Kidney (tissue), 14 donors: ENCODE data around the gene USH2A. TPM values are rescaled to one million over a fixed set of nuclear protein-coding genes. Genes with fewer than 3 reads are reported as not detected.

ENCODE experiments used
- DNase-seq, 5 donors: peaks; one replicate each; pipeline ENCODE4 v3.0.0-alpha.2; 2013 to 2020
- FAIRE-seq: peaks from 2 replicates; lab custom pipeline; 2012; peaks lifted over from hg19 to GRCh38; lab: Jason Lieb, UNC
- H3K27ac ChIP-seq, 2 donors: one replicate each; pipeline ENCODE4 v1.7.0; 2013; ENCODE audit warnings: low read depth in 2 of 2, low read length in 2 of 2, inconsistent platforms in 1 of 2
- H3K27me3 ChIP-seq: one replicate; pipeline ENCODE4 v1.7.1; 2013; ENCODE audit warnings: low read length, inconsistent platforms; ENCODE audit not compliant: control insufficient read depth, insufficient read depth
- H3K36me3 ChIP-seq, 3 donors: one replicate each; pipeline versions ENCODE4 v1.7.0 to v1.7.1; 2013; ENCODE audit warnings: low read length in 3 of 3, control low read depth in 1 of 3, inconsistent platforms in 1 of 3; ENCODE audit not compliant: insufficient read depth in 3 of 3, control insufficient read depth in 2 of 3
- H3K4me1 ChIP-seq, 3 donors: one replicate each; pipeline versions ENCODE4 v1.7.0 to v1.7.1; 2013; ENCODE audit warnings: low read length in 3 of 3, inconsistent platforms in 1 of 3, low read depth in 1 of 3; ENCODE audit not compliant: control insufficient read depth in 2 of 3, insufficient read depth in 2 of 3
- H3K4me3 ChIP-seq, 3 donors: one replicate each; pipeline versions ENCODE4 v1.7.0 to v1.8.1; 2013; ENCODE audit warnings: low read length in 3 of 3, control low read depth in 1 of 3, inconsistent platforms in 1 of 3
- H3K9ac ChIP-seq, 3 donors: one replicate each; pipeline versions ENCODE4 v1.7.0 to v1.7.1; 2013; ENCODE audit warnings: low read length in 3 of 3, control low read depth in 1 of 3, inconsistent platforms in 1 of 3
- H3K9me3 ChIP-seq, 3 donors: one replicate each; pipeline versions ENCODE4 v1.7.0 to v1.7.1; 2013; ENCODE audit warnings: low read length in 3 of 3, control low read depth in 1 of 3, inconsistent platforms in 1 of 3; ENCODE audit not compliant: control insufficient read depth in 2 of 3, insufficient read depth in 1 of 3
- intact Hi-C: fragments of 100-400 bp; cut with DNase I; formaldehyde crosslinking; loops from one replicate; pipeline ENCODE4 v1.11.1; 2022
- polyA plus RNA-seq: library from polyadenylated mRNA; stranded (reverse); fragments of 350-450 nt; fragmentation: Illumina TruSeq; extraction: RNeasy Lipid Tissue Mini Kit (QIAGEN cat#74804); gene quantifications from one replicate; pipeline ENCODE4 v1.2.3, GENCODE V29; 2014; ENCODE audit warnings: low read depth, low replicate concordance; ENCODE audit not compliant: insufficient read depth
- total RNA-seq: library from RNA; stranded (reverse); fragmentation: NEBNext Ultra II Directional; extraction: Animal tissue kit (Norgen Biotek cat#: 25700); gene quantifications from one replicate; pipeline ENCODE4 v1.2.1, GENCODE V29; 2021
- TF ChIP-seq, protein P1 (sequence below): IDR thresholded peaks from 3 replicates; pipeline ENCODE4 v1.5.1; 2012; ENCODE audit warnings: mild to moderate bottlenecking, moderate library complexity, borderline replicate concordance; ENCODE audit not compliant: insufficient read depth; ENCODE audit errors: extremely low read depth
- donor health status: control.
- donor health status: control.
- donor health status: control.
- donor health status: control.
- donor health status: control.
- donor health status: DM: yes; HTN: yes; CAD: no.
- donor health status: Normal renal cell carcinoma (clear cell type).

The USH2A gene
- total and polyA plus RNA-seq, 2 donors from 2014 or later, result 0.06 TPM; not detected in 1

DNA sequence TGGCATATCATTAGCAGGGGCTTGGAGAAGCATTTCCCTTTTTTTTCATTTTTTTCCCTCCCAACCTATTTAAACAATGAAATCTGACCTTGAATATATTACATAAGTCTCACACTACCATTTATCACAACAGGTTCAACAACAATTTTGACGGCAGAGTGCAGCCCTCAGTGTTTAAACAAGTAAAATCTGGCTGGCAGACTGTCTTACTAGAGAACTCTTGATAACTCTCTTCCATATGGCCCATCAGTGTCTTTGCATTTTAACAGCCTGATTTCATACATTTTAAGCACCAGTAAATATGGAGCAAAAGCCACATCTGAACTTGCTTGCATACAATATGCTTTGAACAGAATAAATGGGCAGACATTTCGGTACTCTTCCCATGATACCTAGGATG lies 643.1 kb downstream of the USH2A start:
- no peak overlapping the region for H3K27ac ChIP-seq
- no peaks in the 10 kb centered on the region for H3K9me3 ChIP-seq
- DNase-seq, result no peak
- no peaks in the 10 kb centered on the region for H3K4me1 ChIP-seq
- FAIRE-seq, result no peak
- H3K9ac ChIP-seq, result no peak overlapping the region
- H3K4me3 ChIP-seq, result no peak overlapping the region
- no peaks in the 10 kb centered on the region for H3K36me3 ChIP-seq
- TF ChIP-seq, protein P1, sequence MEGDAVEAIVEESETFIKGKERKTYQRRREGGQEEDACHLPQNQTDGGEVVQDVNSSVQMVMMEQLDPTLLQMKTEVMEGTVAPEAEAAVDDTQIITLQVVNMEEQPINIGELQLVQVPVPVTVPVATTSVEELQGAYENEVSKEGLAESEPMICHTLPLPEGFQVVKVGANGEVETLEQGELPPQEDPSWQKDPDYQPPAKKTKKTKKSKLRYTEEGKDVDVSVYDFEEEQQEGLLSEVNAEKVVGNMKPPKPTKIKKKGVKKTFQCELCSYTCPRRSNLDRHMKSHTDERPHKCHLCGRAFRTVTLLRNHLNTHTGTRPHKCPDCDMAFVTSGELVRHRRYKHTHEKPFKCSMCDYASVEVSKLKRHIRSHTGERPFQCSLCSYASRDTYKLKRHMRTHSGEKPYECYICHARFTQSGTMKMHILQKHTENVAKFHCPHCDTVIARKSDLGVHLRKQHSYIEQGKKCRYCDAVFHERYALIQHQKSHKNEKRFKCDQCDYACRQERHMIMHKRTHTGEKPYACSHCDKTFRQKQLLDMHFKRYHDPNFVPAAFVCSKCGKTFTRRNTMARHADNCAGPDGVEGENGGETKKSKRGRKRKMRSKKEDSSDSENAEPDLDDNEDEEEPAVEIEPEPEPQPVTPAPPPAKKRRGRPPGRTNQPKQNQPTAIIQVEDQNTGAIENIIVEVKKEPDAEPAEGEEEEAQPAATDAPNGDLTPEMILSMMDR, result no peak
- H3K27me3 ChIP-seq, result no peaks in the 10 kb centered on the region
- intact Hi-C loops, result no loop called here

DNA sequence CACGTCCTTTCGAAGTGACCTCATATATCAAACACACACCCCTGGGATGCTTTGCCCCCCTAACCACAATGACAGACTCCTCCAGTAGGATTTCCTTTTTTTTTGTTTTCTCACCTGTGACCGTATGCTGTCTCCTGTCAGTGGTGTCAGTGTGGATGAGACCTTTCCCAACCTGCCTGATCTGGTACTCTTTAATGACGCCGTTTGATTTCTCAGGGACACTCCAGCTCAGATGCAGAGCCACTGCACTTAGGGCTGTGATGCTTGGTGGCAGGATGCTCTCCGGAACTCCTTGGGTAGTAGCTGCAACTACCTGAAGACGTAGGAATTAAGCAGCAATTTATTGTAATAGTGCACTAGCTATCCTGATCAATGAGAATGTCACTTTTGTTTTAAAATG lies 643.5 kb downstream of the USH2A start:
- TF ChIP-seq, protein P1, result no peak
- intact Hi-C loops, result no loop called here
- H3K4me1 ChIP-seq, result no peaks in the 10 kb centered on the region
- FAIRE-seq (no peak), DNase-seq (no peak)
- no peak overlapping the region for H3K4me3 ChIP-seq
- no peaks in the 10 kb centered on the region for H3K36me3 ChIP-seq
- H3K27me3 ChIP-seq, result no peaks in the 10 kb centered on the region
- H3K27ac ChIP-seq, result no peak overlapping the region
- H3K9me3 ChIP-seq, result no peaks in the 10 kb centered on the region
- no peak overlapping the region for H3K9ac ChIP-seq

DNA sequence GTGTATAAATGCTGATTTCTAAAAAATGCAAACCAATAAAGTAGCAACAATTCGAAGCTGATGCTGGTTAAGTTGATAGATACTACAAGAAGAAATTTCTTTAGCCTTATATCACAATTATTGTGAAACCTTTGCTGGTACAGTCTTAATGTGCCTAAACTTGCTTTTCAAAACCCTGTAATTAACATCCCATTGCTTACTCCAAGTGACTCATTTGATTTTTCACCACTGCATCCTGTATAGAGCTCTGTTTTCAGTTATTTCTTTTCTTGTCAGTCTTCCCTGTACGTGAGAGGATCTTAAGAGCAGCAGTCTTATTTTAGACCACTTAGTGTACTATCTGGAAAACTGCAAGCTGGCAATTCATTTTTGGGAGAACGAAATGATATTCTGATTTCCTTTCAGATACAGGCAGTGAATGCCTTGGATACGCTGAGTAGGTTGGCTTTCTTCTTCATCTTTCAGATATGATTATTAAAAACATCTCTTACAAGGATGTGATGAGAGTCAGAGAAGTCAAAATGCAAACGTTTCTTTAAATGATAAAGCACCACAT lies 645.8 kb downstream of the USH2A start:
- no peaks in the 10 kb centered on the region for H3K27me3 ChIP-seq
- H3K36me3 ChIP-seq, result no peaks in the 10 kb centered on the region
- intact Hi-C loops, result no loop called here
- H3K4me3 ChIP-seq, result no peak overlapping the region
- no peak overlapping the region for H3K27ac ChIP-seq
- DNase-seq, result no peak
- no peak for FAIRE-seq
- TF ChIP-seq, protein P1, result no peak
- H3K9ac ChIP-seq, result no peak overlapping the region
- no peaks in the 10 kb centered on the region for H3K4me1 ChIP-seq
- no peaks in the 10 kb centered on the region for H3K9me3 ChIP-seq

DNA sequence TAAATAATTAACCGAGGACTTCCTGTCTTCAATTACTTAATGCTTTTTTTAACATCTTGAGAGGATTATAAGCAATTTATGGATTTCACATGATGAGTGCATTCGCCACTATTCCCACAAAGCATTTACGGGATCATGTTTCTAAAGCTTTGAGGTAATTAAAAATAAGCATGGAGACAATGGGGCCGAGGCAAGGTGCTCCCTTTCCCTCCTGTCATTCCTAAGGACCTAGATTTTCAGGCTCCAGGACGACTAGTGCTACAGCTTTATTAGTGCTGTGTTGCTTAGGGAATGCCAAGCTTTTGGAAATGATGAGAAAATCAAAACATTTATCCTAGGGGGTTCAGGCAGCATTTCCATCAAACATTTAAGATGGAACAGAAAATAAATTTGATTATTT lies 646.9 kb downstream of the USH2A start:
- H3K9me3 ChIP-seq, result no peaks in the 10 kb centered on the region
- no peaks in the 10 kb centered on the region for H3K4me1 ChIP-seq
- H3K27me3 ChIP-seq, result no peaks in the 10 kb centered on the region
- H3K9ac ChIP-seq, result no peak overlapping the region
- DNase-seq (no peak), FAIRE-seq (no peak)
- H3K4me3 ChIP-seq, result no peak overlapping the region
- H3K27ac ChIP-seq, result no peak overlapping the region
- intact Hi-C loops, result no loop called here
- no peaks in the 10 kb centered on the region for H3K36me3 ChIP-seq
- TF ChIP-seq, protein P1, result no peak
